ENCODE results near the gene DOCK4. TPM values are rescaled to one million over a fixed set of nuclear protein-coding genes. Genes with fewer than 3 reads are reported as not detected.

Gene DOCK4
- total and polyA plus RNA-seq, 10 of the 15 experiments (the other 5 are each of a cell fraction or from before 2014, with no cell fraction given) = 0.03 to 0.73 (median 0.38) TPM

GRCh38 chr7:112134039-112134438 lies 72.2 kb downstream of the DOCK4 start:
- 71% methylated on average over 3 of the region's 3 CpGs for WGBS (ENCODE audit: insufficient coverage, insufficient replicate concordance, low lambda C conversion rate, missing lambda C conversion rate)
- ChIA-PET SMC1A (ENCODE audit: uncharacterized antibody, unreplicated experiment) (no interaction called here), POLR2A (no interaction called here), CTCF (no interaction called here), RAD21 (ENCODE audit: unreplicated experiment) (no interaction called here)
- H3K4me2 ChIP-seq (ENCODE audit: control insufficient read depth, insufficient read depth) = no peak overlapping the region
- in situ Hi-C loops (cut with MboI) (no loop called here), intact Hi-C loops (cut with micrococcal nuclease; ENCODE audit: unreplicated experiment) (no loop called here)
- H3K79me2 ChIP-seq (ENCODE audit: control insufficient read depth, insufficient read depth, low read length) = no peaks in the 10 kb centered on the region
- H3K4me1 ChIP-seq (ENCODE audit: control insufficient read depth, insufficient read depth, low read length) = no peaks in the 10 kb centered on the region
- no peaks in the 10 kb centered on the region for H3K27me3 ChIP-seq (replicated peaks in 1 of 2; ENCODE audit: control insufficient read depth in 2 of 2, insufficient read depth in 2 of 2, low read length in 1 of 2)
- BruUV-seq (replicated peaks) = no TSS peak
- no peak overlapping the region for H3K4me3 ChIP-seq
- ATAC-seq = no peak
- no peak overlapping the region for H2AFZ ChIP-seq (ENCODE audit: control insufficient read depth, low read depth, low read length)
- no peaks in the 10 kb centered on the region for H3K9me3 ChIP-seq (replicated peaks; ENCODE audit: control insufficient read depth, insufficient read depth, low read length)
- H4K20me1 ChIP-seq (ENCODE audit: control insufficient read depth, insufficient read depth) = no peaks in the 10 kb centered on the region
- no peak overlapping the region for H3K9ac ChIP-seq (ENCODE audit: control insufficient read depth, insufficient read depth, low read length)
- no peak for FAIRE-seq
- H3K36me3 ChIP-seq (ENCODE audit: control insufficient read depth in 2 of 2, insufficient read depth in 2 of 2, low read length in 1 of 2) = no peaks in the 10 kb centered on the region
- no peak overlapping the region for H3K27ac ChIP-seq (ENCODE audit: control insufficient read depth, insufficient read depth)
- no peak for TF ChIP-seq SMARCA5 (IDR thresholded peaks at IDR 0.05)
- TF ChIP-seq RCOR1 (conservative IDR thresholded peaks at IDR 0.05; ENCODE audit: low read depth, low read length) = no peak
- TF ChIP-seq CHD4 (IDR thresholded peaks at IDR 0.05) = no peak
- TF ChIP-seq ZBED1 (IDR thresholded peaks at IDR 0.05; ENCODE audit: borderline replicate concordance) = no peak
- TF ChIP-seq NR2C1 (IDR thresholded peaks at IDR 0.05) = no peak
- no peak for TF ChIP-seq KAT2A (conservative IDR thresholded peaks at IDR 0.05; ENCODE audit: control insufficient read depth, low read depth, low read length)
- no peak for TF ChIP-seq NFIC (IDR thresholded peaks at IDR 0.05; ENCODE audit: low read depth, low read length)
- TF ChIP-seq E4F1 (IDR thresholded peaks at IDR 0.05; ENCODE audit: borderline replicate concordance, partially characterized antibody) = no peak
- TF ChIP-seq CHD2 (IDR thresholded peaks at IDR 0.05; ENCODE audit: borderline replicate concordance, low read depth, low read length) = no peak
- TF ChIP-seq MTA3 (IDR thresholded peaks at IDR 0.05; ENCODE audit: borderline replicate concordance, low read length) = no peak
- TF ChIP-seq GATAD2B (conservative IDR thresholded peaks at IDR 0.05; ENCODE audit: low read depth) = no peak
- TF ChIP-seq ATF2 (IDR thresholded peaks at IDR 0.05; ENCODE audit: low read length) = no peak
- TF ChIP-seq REST (IDR thresholded peaks at IDR 0.05; ENCODE audit: low read depth, low read length) = no peak
- no peak for DNase-seq (ENCODE audit: low read depth, low spot score)
